ENCODE data around the gene FARP2. TPM values are rescaled to one million over a fixed set of nuclear protein-coding genes. Genes with fewer than 3 reads are reported as not detected.

The FARP2 gene
- total and polyA plus RNA-seq, 10 of the 15 experiments (the other 5 are each of a cell fraction or from before 2014, with no cell fraction given), result 5.5 to 67.5 (median 36.8) TPM

- peaks cover 12 to 27% of the 10 kb centered on the region in 2 experiments for H3K36me3 ChIP-seq (ENCODE audit: control insufficient read depth in 2 of 2, insufficient read depth in 2 of 2, low read length in 1 of 2)
- H3K4me3 ChIP-seq, result no peak overlapping the region
- H3K9ac ChIP-seq (ENCODE audit: control insufficient read depth, insufficient read depth, low read length), result no peak overlapping the region
- RAD21 ChIA-PET (ENCODE audit: unreplicated experiment), result no interaction called here
- WGBS (ENCODE audit: insufficient coverage, insufficient replicate concordance, low lambda C conversion rate, missing lambda C conversion rate), result 65% methylated on average over 27 of the region's 40 CpGs
- in situ Hi-C loops (cut with MboI), result loop anchor here (5.0 kb wide), 1 partner anchor 522 kb away; no protein-coding TSS in a partner anchor
- SMC1A ChIA-PET (ENCODE audit: uncharacterized antibody, unreplicated experiment), result no interaction called here
- no peaks in the 10 kb centered on the region for H4K20me1 ChIP-seq (ENCODE audit: control insufficient read depth, insufficient read depth)
- peaks cover 10% of the 10 kb centered on the region for H3K4me1 ChIP-seq (ENCODE audit: control insufficient read depth, insufficient read depth, low read length)
- FAIRE-seq (no peak), ATAC-seq (peak; percentile 56), DNase-seq (ENCODE audit: low read depth, low spot score) (no peak)
- H3K27ac ChIP-seq (ENCODE audit: control insufficient read depth, insufficient read depth), result no peak overlapping the region
- POLR2A ChIA-PET, result no interaction called here
- intact Hi-C loops (cut with micrococcal nuclease; ENCODE audit: unreplicated experiment), result loop anchor here (5.0 to 10.0 kb wide), 3 partner anchors 152 to 527 kb away; partner anchors contain the start of gene STK25
- H3K27me3 ChIP-seq (replicated peaks in 1 of 2; ENCODE audit: control insufficient read depth in 2 of 2, insufficient read depth in 2 of 2, low read length in 1 of 2), result no peaks in the 10 kb centered on the region
- H2AFZ ChIP-seq (ENCODE audit: control insufficient read depth, low read depth, low read length), result no peak overlapping the region
- BruUV-seq (replicated peaks), result no TSS peak
- no peaks in the 10 kb centered on the region for H3K9me3 ChIP-seq (replicated peaks; ENCODE audit: control insufficient read depth, insufficient read depth, low read length)
- CTCF ChIA-PET, result interaction anchor here (1.2 kb wide), 1 partner anchor 88 kb away, joined by 3 read pairs; no protein-coding TSS in a partner anchor
- no peak overlapping the region for H3K4me2 ChIP-seq (ENCODE audit: control insufficient read depth, insufficient read depth)
- TF ChIP-seq TAF1 (IDR thresholded peaks at IDR 0.05; ENCODE audit: borderline replicate concordance, low read depth, low read length) (no peak), KLF5 (IDR thresholded peaks at IDR 0.05; ENCODE audit: partially characterized antibody) (no peak), LARP7 (IDR thresholded peaks at IDR 0.05) (0 out of 2 replicates have a peak, but pooled peaks have one; percentile 48), ATF3 (IDR thresholded peaks at IDR 0.05; ENCODE audit: borderline replicate concordance, extremely low read depth, low read depth, low read length) (no peak), BACH1 (IDR thresholded peaks at IDR 0.05; ENCODE audit: borderline replicate concordance) (no peak), POLR2A (IDR thresholded peaks at IDR 0.05; ENCODE audit: low read depth, low read length) (0 out of 2 replicates have a peak, but pooled peaks have one; percentile 24)
- H3K79me2 ChIP-seq (ENCODE audit: control insufficient read depth, insufficient read depth, low read length), result peaks cover 39% of the 10 kb centered on the region
Observed at GRCh38 chr2:241354668-241355658, 1.1 kb upstream of the FARP2 start.

Data from GM12878 (cell line).